Tibial nerve (tissue), 4 donors: ENCODE results near the gene TSC1. TPM values are rescaled to one million over a fixed set of nuclear protein-coding genes. Genes with fewer than 3 reads are reported as not detected.
"Not testable (repeated sequence)": the region's sequence is repeated elsewhere in the genome, so short reads cannot be mapped to it uniquely, and the experiment has no call there.

Experiments used
- DNase-seq, 2 donors: peaks; one replicate each; pipeline ENCODE4 v3.0.0-alpha.2; 2019; ENCODE audit warnings: low spot score in 2 of 2
- H3K27ac ChIP-seq, 4 donors: fragments of 200-600 bp; sonication (generic) in 3 of 4; one replicate each; pipeline ENCODE4 v1.5.1; 2017 to 2019; ENCODE audit warnings: mild to moderate bottlenecking in 1 of 4
- H3K27me3 ChIP-seq, 2 donors: fragments of 200-600 bp; sonication (generic) in 1 of 2; one replicate each; pipeline versions ENCODE4 v1.5.1 to v1.6.0; 2017 to 2019
- H3K36me3 ChIP-seq, 3 donors: fragments of 200-600 bp; sonication (generic); one replicate each; pipeline ENCODE4 v1.5.1; 2018 to 2019
- H3K4me1 ChIP-seq, 4 donors: fragments of 200-600 bp; sonication (generic) in 3 of 4; one replicate each; pipeline ENCODE4 v1.5.1; 2017 to 2019
- H3K4me3 ChIP-seq, 4 donors: fragments of 200-600 bp; sonication (generic) in 3 of 4; one replicate each; pipeline ENCODE4 v1.5.1; 2017 to 2019; ENCODE audit warnings: mild to moderate bottlenecking in 1 of 4, moderate library complexity in 1 of 4
- H3K9me3 ChIP-seq, 4 donors: fragments of 200-600 bp; sonication (generic) in 3 of 4; one replicate each; pipeline ENCODE4 v1.5.1; 2017 to 2019
- CTCF ChIP-seq, 5 experiments: fragments of 200-600 bp in 3 of 5; fragments of 450-650 bp in 2 of 5; sonication (generic) in 3 of 5; IDR thresholded peaks; one replicate each; pipeline ENCODE4 v1.5.1; 2016 to 2019; ENCODE audit warnings: antibody characterized with exemption in 5 of 5, mild to moderate bottlenecking in 3 of 5, moderate library complexity in 2 of 5
- EP300 ChIP-seq, 2 donors: sonication (generic); formaldehyde crosslinking; IDR thresholded peaks; one replicate each; pipeline ENCODE4 v1.6.1; 2017; ENCODE audit warnings: antibody characterized with exemption in 2 of 2, mild to moderate bottlenecking in 1 of 2
- POLR2A ChIP-seq, 2 donors: fragments of 450-650 bp; IDR thresholded peaks; one replicate each; pipeline ENCODE4 v1.6.1; 2017; ENCODE audit warnings: antibody characterized with exemption in 2 of 2, mild to moderate bottlenecking in 2 of 2, moderate library complexity in 2 of 2
- WGBS, 2 donors: methylation state at CpG; one replicate each; pipeline ENCODE4 v1.1.5; 2018; 5-methylcytosine and 5-hydroxymethylcytosine counted together
- total RNA-seq, 4 donors: library from RNA; depleted of rRNA; stranded (reverse); fragments of >200 nt; gene quantifications; one replicate each; pipeline ENCODE4 v1.1.0, GENCODE V29; 2016

TSC1 gene
- 10 to 100 TPM; 48.6 to 88.4 (median 68.9) TPM for total RNA-seq

- peak; percentile 93 for DNase-seq
- TF ChIP-seq POLR2A (IDR thresholded peaks at IDR 0.05) (peak; percentile 52 to 80), EP300 (IDR thresholded peaks at IDR 0.05) (peak; percentile 93), CTCF (IDR thresholded peaks at IDR 0.05) (peak in 2 of 5 experiments; percentile 26 to 39)
- Histone ChIP-seq H3K27ac (peak within 1 kb of the TSS; percentile 96 to 99 (median 97)), H3K4me3 (peak within 1 kb of the TSS; percentile 87 to 99 (median 92)), H3K27me3 (no peaks in the 10 kb centered on the region), H3K36me3 (no peaks in the 10 kb centered on the region), H3K4me1 (peaks cover 0 to 25% (median 19%) of the 10 kb centered on the region in 4 donors), H3K9me3 (no peaks in the 10 kb centered on the region)
- WGBS, 2 donors, result 1% methylated on average over 50 to 61 of the region's 72 CpGs
These were observed at the start of gene TSC1 for GRCh38 chr9:132944294-132945185. TSC1 (minus strand) TSS chr9:132944616; CDS start chr9:132928872, 15,744 bp downstream.

GRCh38 chr9:132993511-132993939 lies 49.1 kb upstream of the TSC1 start:
- DNase-seq, result no peak
- no peak overlapping the region for H3K4me3 ChIP-seq
- no peak overlapping the region for H3K27ac ChIP-seq
- H3K36me3 ChIP-seq, result no peaks in the 10 kb centered on the region
- H3K27me3 ChIP-seq, result peaks cover 0 to 43% of the 10 kb centered on the region in 2 donors
- H3K4me1 ChIP-seq, result peaks cover 0 to 6% (median 4%) of the 10 kb centered on the region in 4 donors
- no peaks in the 10 kb centered on the region for H3K9me3 ChIP-seq
- WGBS, 2 donors, result 57 to 58% methylated on average over 14 of the region's 14 CpGs
- TF ChIP-seq CTCF (IDR thresholded peaks at IDR 0.05) (no peak), POLR2A (IDR thresholded peaks at IDR 0.05) (no peak), EP300 (IDR thresholded peaks at IDR 0.05) (no peak)

GRCh38 chr9:132991351-132992300 lies 47.2 kb upstream of the TSC1 start:
- Histone ChIP-seq H3K4me1 (peaks cover 0 to 6% (median 4%) of the 10 kb centered on the region in 4 donors), H3K36me3 (no peaks in the 10 kb centered on the region), H3K27ac (no peak overlapping the region), H3K27me3 (peaks cover 0 to 49% of the 10 kb centered on the region in 2 donors), H3K9me3 (no peaks in the 10 kb centered on the region), H3K4me3 (no peak overlapping the region)
- TF ChIP-seq POLR2A (IDR thresholded peaks at IDR 0.05) (no peak), CTCF (IDR thresholded peaks at IDR 0.05) (no peak), EP300 (IDR thresholded peaks at IDR 0.05) (no peak)
- 26 to 36% methylated on average over 15 to 16 of the region's 16 CpGs for WGBS, 2 donors
- DNase-seq, result no peak

- Histone ChIP-seq H3K4me3 (no peak overlapping the region), H3K27me3 (peaks cover 0 to 46% of the 10 kb centered on the region in 2 donors), H3K27ac (no peak overlapping the region), H3K9me3 (no peaks in the 10 kb centered on the region), H3K4me1 (peaks cover 0 to 6% (median 4%) of the 10 kb centered on the region in 4 donors), H3K36me3 (no peaks in the 10 kb centered on the region)
- no peak for DNase-seq
- WGBS, 2 donors, result 89 to 92% methylated on average over 14 of the region's 14 CpGs
- TF ChIP-seq POLR2A (IDR thresholded peaks at IDR 0.05), result no peak
- no peak for TF ChIP-seq EP300 (IDR thresholded peaks at IDR 0.05)
These were observed 46.4 kb upstream of the TSC1 start for GRCh38 chr9:132990781-132991180.

GRCh38 chr9:132989998-132990557 lies 45.7 kb upstream of the TSC1 start:
- WGBS, 2 donors, result 77 to 78% methylated on average over 4 of the region's 4 CpGs
- H3K27ac ChIP-seq, result not testable (repeated sequence)

More at GRCh38 chr9:132989998-132990557, 45.7 kb upstream of the TSC1 start:
- not testable (repeated sequence) for H3K36me3 ChIP-seq, H3K4me1 ChIP-seq, H3K4me3 ChIP-seq, H3K9me3 ChIP-seq, DNase-seq
- H3K27me3 ChIP-seq, result peaks cover 0 to 51% of the 10 kb centered on the region in 2 donors
